WERI-Rb-1 (cell line): ENCODE measurements around the gene MAP3K5.

ENCODE experiments used
- DNase-seq: peaks from one replicate; pipeline ENCODE4 v3.0.0-alpha.2; 2020
- H3K27ac ChIP-seq: fragments of 250-450 bp; sonication (Bioruptor Pico); 2 replicates; pipeline ENCODE4 v1.5.1; 2020; ENCODE audit warnings: mild to moderate bottlenecking, moderate library complexity
- H3K27me3 ChIP-seq: fragments of 250-450 bp; sonication (Bioruptor Pico); 2 replicates; pipeline ENCODE4 v1.5.1; 2021; ENCODE audit warnings: mild to moderate bottlenecking, low read depth, moderate library complexity; ENCODE audit not compliant: insufficient read depth, severe bottlenecking
- H3K36me3 ChIP-seq: fragments of 250-450 bp; sonication (Bioruptor Pico); 2 replicates; pipeline ENCODE4 v1.5.1; 2020; ENCODE audit warnings: mild to moderate bottlenecking, moderate library complexity
- H3K4me3 ChIP-seq: 2 replicates; pipeline ENCODE4 v1.5.1; 2011; ENCODE audit warnings: low read depth, mild to moderate bottlenecking, control low read depth, low read length
- H3K9me3 ChIP-seq: fragments of 250-450 bp; sonication (Bioruptor Pico); 2 replicates; pipeline ENCODE4 v1.5.1; 2021; ENCODE audit warnings: mild to moderate bottlenecking, moderate library complexity; ENCODE audit not compliant: severe bottlenecking
- TF ChIP-seq, protein P1 (sequence below): IDR thresholded peaks from 2 replicates; pipeline ENCODE4 v1.5.1; 2011; ENCODE audit warnings: low read depth, mild to moderate bottlenecking, control low read depth, inconsistent platforms, low read length

MAP3K5 gene

DNA sequence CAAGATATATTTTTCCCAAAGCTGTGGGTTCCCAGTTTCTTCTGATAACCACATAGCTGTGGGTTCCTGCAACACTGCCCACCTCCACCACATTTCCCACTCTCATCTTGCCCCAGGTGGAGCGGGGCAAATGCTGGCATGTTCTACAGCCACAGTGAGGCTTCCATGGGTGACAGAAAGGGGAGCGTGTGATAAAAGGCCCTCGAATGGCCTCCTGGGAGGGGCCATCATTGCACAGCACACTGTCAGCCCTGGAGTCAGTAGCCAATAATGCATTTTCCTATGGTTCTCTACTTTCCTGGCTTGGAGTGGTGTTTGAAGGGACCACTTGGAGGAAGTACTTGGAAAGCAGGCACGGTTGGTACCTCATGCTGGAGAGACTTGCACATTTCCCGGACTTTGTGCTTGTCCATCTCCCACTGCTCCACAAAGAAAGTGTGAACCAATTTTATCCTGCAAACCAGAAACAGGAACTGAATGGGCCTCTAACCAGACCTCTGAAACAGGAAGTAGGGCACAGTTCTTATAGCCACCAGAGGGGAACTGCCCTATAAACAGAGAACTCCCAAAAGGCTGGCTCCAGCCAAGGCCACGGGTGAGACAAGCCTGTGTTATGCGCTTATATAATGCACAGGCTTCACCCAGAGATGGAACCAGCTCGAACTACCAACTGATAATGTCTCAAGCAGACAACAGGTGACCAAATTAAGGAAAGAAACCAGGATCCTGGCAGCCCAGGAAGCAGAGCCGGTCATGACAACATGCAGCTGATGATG lies 8.6 kb downstream of the MAP3K5 start:
- DNase-seq, result no peak
- Histone ChIP-seq H3K27ac (no peak overlapping the region), H3K9me3 (no peaks in the 10 kb centered on the region), H3K27me3 (no peaks in the 10 kb centered on the region), H3K36me3 (no peaks in the 10 kb centered on the region), H3K4me3 (no peak overlapping the region)
- TF ChIP-seq, protein P1, sequence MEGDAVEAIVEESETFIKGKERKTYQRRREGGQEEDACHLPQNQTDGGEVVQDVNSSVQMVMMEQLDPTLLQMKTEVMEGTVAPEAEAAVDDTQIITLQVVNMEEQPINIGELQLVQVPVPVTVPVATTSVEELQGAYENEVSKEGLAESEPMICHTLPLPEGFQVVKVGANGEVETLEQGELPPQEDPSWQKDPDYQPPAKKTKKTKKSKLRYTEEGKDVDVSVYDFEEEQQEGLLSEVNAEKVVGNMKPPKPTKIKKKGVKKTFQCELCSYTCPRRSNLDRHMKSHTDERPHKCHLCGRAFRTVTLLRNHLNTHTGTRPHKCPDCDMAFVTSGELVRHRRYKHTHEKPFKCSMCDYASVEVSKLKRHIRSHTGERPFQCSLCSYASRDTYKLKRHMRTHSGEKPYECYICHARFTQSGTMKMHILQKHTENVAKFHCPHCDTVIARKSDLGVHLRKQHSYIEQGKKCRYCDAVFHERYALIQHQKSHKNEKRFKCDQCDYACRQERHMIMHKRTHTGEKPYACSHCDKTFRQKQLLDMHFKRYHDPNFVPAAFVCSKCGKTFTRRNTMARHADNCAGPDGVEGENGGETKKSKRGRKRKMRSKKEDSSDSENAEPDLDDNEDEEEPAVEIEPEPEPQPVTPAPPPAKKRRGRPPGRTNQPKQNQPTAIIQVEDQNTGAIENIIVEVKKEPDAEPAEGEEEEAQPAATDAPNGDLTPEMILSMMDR, result no peak

DNA sequence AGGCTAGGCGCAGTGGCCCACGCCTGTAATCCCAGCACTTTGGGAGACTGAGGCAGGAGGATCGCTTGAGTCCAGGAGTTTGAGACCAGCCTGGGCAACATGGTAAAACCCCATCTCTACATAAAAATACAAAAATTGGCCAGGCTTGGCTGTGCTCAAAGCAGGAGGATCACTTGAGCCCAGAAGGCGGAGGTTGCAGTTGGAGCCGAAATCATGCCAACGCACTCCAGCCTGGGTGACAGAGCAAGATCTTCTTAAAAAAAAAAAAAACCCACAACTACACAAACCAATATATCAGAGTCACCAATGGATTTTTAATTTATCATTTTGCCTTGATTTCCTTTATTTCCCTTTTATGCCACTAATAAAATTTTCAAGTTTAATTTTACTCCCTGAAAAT lies 9.3 kb downstream of the MAP3K5 start:
- TF ChIP-seq, protein P1, result no peak
- H3K36me3 ChIP-seq, result no peaks in the 10 kb centered on the region
- no peak overlapping the region for H3K4me3 ChIP-seq
- no peaks in the 10 kb centered on the region for H3K27me3 ChIP-seq
- no peaks in the 10 kb centered on the region for H3K9me3 ChIP-seq
- no peak overlapping the region for H3K27ac ChIP-seq
- no peak for DNase-seq

DNA sequence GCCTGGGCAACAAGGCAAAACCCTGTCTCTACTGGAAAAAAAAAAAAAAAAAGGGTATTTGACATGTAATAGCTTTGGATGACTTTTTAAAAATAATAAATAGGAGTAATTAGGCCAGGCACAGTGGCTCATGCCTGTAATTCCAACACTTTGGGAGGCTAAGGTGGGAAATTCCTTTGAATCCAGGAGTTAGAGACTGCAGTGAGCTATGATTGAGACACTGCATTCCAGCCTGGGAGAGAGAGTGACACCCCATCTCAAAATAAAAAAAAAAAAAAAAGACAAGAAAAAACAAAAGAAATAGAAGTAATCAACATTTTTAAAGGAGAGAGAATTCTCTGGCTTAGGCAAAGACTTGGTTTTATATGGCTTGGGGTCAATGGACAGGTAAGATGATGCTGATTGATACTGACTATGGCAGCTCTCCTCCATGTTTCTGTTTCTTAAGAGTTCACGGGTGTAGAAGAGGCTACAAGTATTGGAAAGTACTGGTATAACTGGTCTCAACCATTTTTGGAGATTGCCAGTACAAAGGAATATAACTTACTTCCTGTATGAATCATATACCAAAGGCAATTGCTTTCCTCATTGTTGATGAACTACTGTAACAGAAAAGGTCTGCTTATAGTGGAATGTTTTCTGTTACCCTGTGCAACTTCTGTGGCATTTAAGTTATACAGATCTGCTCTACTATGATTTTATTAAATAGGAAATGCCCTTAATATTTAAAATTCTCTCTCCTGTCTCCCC lies 10.1 kb downstream of the MAP3K5 start:
- DNase-seq, result no peak
- H3K4me3 ChIP-seq, result no peak overlapping the region
- TF ChIP-seq, protein P1, result no peak
- no peak overlapping the region for H3K27ac ChIP-seq
- no peaks in the 10 kb centered on the region for H3K36me3 ChIP-seq
- H3K9me3 ChIP-seq, result no peaks in the 10 kb centered on the region
- H3K27me3 ChIP-seq, result no peaks in the 10 kb centered on the region

DNA sequence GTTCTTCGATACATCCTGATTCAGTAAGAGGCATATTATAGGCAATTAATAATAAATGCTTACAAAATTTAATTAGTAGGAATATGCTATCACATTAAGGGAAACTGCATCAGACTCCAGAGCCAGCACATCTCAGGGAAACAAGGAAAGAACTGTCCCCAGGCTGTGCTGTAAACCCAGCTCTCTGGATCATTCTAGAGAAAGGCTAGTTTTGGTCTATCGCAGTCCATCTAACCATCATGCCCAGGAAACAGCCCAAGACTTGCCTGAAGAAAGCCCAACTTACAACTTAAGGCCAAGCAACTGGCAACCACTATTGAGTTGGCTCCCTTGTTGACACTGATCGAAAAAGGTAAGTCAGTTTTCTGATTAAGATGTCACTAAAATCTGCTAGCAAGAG lies 11.3 kb downstream of the MAP3K5 start:
- DNase-seq, result no peak
- Histone ChIP-seq H3K4me3 (no peak overlapping the region), H3K27me3 (no peaks in the 10 kb centered on the region), H3K9me3 (no peaks in the 10 kb centered on the region), H3K36me3 (no peaks in the 10 kb centered on the region), H3K27ac (no peak overlapping the region)
- TF ChIP-seq, protein P1, result no peak

DNA sequence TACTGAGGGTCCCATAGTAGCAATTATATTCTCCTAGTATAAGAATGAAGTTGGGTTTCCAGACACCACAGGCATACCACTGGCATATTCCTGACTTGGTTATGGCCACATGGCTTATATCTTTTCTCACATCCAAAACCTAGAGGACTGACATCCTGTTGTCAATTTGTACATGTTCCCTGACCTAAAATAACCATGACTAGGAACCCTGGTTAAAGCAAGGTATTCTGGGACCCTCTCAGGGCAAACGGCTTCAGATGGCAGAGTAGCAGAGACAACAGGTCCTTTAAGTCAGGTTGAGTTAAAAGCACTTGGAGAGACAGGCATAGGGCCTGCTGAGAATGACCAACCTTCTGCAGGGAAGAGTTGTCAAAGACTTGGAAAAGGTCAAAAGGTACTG lies 12.6 kb downstream of the MAP3K5 start:
- no peak overlapping the region for H3K4me3 ChIP-seq
- H3K27me3 ChIP-seq, result no peaks in the 10 kb centered on the region
- H3K27ac ChIP-seq, result no peak overlapping the region
- no peaks in the 10 kb centered on the region for H3K9me3 ChIP-seq
- no peaks in the 10 kb centered on the region for H3K36me3 ChIP-seq
- TF ChIP-seq, protein P1, result no peak
- DNase-seq, result no peak
